ENCODE data around the gene RGS13. TPM values are rescaled to one million over a fixed set of nuclear protein-coding genes. Genes with fewer than 3 reads are reported as not detected.
A peak's percentile ranks its signal among the peaks of the same experiment; 100 is the strongest.

The RGS13 gene
- total RNA-seq, 4 donors from 2014 or later = 0.37 to 0.51 TPM; not detected in 2

DNA sequence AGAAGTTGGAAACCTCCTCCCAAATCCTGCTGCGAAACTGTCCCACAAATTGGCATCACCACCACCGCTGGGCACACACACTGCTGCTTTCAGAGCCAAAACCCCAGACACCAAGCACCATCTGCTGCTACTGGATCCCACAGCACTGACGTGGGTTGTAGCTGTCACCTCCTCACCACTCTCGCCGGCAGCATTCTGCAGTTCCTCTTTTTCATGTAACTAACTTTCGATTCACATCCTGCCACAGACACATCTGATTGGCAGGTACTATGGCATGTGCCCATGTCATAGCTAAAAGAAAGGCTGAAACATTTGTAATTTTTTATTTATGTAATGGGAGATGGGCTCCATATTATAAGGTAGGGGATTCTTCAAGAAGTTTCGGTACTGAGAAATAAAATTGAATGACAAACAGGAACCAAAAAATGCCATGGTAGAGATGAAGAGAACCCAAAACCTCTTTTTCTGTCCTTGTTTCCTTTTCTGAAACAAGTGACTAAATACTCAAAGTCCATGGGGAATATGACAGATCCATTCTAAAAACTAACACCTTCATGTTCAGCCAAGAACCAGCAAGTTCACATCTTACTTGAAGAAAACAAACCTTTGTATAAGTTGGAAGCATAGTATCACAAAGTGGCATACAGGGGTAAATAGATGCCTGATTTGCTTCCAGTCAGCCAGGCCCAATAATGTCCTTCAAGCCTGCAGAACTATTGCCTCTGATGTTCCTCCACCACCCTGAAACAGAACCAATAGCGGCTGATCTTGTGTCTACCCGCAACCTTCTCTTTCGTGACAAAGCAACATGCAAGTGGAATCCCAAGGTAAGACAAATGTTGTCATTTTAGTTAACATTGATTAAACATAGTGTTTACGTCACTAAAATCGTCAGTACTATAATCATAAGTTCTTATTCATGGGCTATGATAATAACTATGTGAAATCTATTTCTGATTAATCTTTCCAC is 26.6 kb upstream of the RGS13 start:
- H3K9me3 ChIP-seq = no peaks in the 10 kb centered on the region
- peaks cover 0 to under 1% of the 10 kb centered on the region in 2 donors for H3K4me1 ChIP-seq
- H3K27me3 ChIP-seq = no peaks in the 10 kb centered on the region
- peaks cover 0 to 3% of the 10 kb centered on the region in 2 donors for H3K36me3 ChIP-seq
- no peak for TF ChIP-seq CTCF (IDR thresholded peaks at IDR 0.05)
- TF ChIP-seq POLR2A (IDR thresholded peaks at IDR 0.05) = no peak
- H3K27ac ChIP-seq = no peak overlapping the region
- no peak overlapping the region for H3K4me3 ChIP-seq
- DNase-seq = peak; percentile 18 to 26
- intact Hi-C loops (cut with DNase I; ENCODE audit: low total_unique reads) = loop anchor here (10.0 kb wide), 1 partner anchor 135 kb away; no protein-coding TSS in a partner anchor

- Histone ChIP-seq H3K27me3 (no peaks in the 10 kb centered on the region), H3K4me1 (peaks cover 0 to 3% of the 10 kb centered on the region in 2 donors), H3K9me3 (no peaks in the 10 kb centered on the region), H3K27ac (no peak overlapping the region), H3K4me3 (no peak overlapping the region), H3K36me3 (peaks cover 0 to 3% of the 10 kb centered on the region in 2 donors)
- intact Hi-C loops (cut with DNase I; ENCODE audit: low total_unique reads) = loop anchor here (10.0 kb wide), 1 partner anchor 136 kb away; no protein-coding TSS in a partner anchor
- no peak for TF ChIP-seq POLR2A (IDR thresholded peaks at IDR 0.05)
- peak; percentile 48 to 59 (median 52) for TF ChIP-seq CTCF (IDR thresholded peaks at IDR 0.05)
- DNase-seq = no peak
Measured at GRCh38 chr1:192610112-192610889, 25.6 kb upstream of the RGS13 start.

- peaks cover 0 to 3% of the 10 kb centered on the region in 2 donors for H3K4me1 ChIP-seq
- H3K27me3 ChIP-seq = no peaks in the 10 kb centered on the region
- H3K9me3 ChIP-seq = no peaks in the 10 kb centered on the region
- TF ChIP-seq CTCF (IDR thresholded peaks at IDR 0.05) (no peak), POLR2A (IDR thresholded peaks at IDR 0.05) (no peak)
- H3K27ac ChIP-seq = no peak overlapping the region
- intact Hi-C loops (cut with DNase I; ENCODE audit: low total_unique reads) = loop anchor here (10.0 kb wide), 1 partner anchor 140 kb away; no protein-coding TSS in a partner anchor
- no peak overlapping the region for H3K4me3 ChIP-seq
- DNase-seq = no peak
- peaks cover 0 to 3% of the 10 kb centered on the region in 2 donors for H3K36me3 ChIP-seq
Measured at GRCh38 chr1:192615055-192615454, 20.9 kb upstream of the RGS13 start.

- no peak overlapping the region for H3K27ac ChIP-seq
- no peak for DNase-seq
- H3K36me3 ChIP-seq = no peaks in the 10 kb centered on the region
- H3K4me3 ChIP-seq = no peak overlapping the region
- no peaks in the 10 kb centered on the region for H3K9me3 ChIP-seq
- no peaks in the 10 kb centered on the region for H3K4me1 ChIP-seq
- no peaks in the 10 kb centered on the region for H3K27me3 ChIP-seq
- intact Hi-C loops (cut with DNase I; ENCODE audit: low total_unique reads) = no loop called here
- TF ChIP-seq POLR2A (IDR thresholded peaks at IDR 0.05) (no peak), CTCF (IDR thresholded peaks at IDR 0.05) (no peak)
Measured at GRCh38 chr1:192620071-192620635, 15.8 kb upstream of the RGS13 start.
